HG02571 (cell line): Measurements from ENCODE around the gene SH3BP1.
A peak's percentile ranks its signal among the peaks of the same experiment; 100 is the strongest.

Source experiments
- ATAC-seq: cut with Tn5 transposase; IDR thresholded peaks from one replicate; pipeline ENCODE4 v1.9.1; 2021; ENCODE audit warnings: mild to moderate bottlenecking, moderate library complexity; ENCODE audit not compliant: unreplicated experiment

The SH3BP1 gene

DNA sequence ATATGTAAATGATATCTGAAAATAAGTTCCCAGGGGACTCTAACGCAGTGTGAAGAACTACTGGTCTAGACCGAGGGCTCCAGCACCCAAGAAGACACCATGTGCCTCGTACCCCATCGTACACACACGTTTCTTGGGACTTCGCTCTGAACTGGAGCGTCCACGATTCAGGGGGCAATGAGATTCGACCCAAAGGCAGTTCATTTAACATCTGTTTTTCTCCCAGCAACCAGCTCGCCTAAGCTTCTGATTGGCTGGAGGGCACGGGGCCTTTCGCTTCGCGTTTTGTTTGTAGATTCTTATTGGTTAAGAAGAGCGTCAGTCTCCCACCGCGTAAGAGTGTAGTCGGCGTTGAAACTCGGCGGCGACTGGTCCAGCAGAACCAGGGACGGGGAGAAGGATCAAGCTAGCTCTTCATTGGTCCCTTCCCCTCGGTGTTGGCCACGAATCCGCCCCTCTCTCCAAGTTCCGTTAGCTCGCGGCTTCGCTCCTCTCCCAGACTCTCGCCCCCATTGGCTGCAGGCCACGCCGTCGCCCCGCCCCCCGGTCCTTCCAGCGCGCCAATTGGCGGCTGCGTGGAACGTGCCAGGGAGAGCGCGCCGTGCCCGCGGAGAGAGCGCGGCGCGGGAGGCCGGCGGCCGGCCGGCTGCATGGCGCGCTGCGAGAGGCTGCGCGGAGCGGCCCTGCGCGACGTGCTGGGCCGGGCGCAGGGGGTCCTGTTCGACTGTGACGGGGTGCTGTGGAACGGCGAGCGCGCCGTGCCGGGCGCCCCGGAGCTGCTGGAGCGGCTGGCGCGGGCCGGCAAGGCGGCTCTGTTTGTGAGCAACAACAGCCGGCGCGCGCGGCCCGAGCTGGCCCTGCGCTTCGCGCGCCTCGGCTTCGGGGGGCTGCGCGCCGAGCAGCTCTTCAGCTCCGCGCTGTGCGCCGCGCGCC, 18.9 kb downstream of the SH3BP1 start, which contains the start of gene PDXP:
PDXP (plus strand) TSS at position 591 of the 933 bp plus-strand sequence; CDS start at position 651, 60 bp downstream.
- peak; percentile 84 for ATAC-seq

- ATAC-seq, result peak; percentile 8
Measured at GRCh38 chr22:37659066-37659896, 19.8 kb downstream of the SH3BP1 start.

DNA sequence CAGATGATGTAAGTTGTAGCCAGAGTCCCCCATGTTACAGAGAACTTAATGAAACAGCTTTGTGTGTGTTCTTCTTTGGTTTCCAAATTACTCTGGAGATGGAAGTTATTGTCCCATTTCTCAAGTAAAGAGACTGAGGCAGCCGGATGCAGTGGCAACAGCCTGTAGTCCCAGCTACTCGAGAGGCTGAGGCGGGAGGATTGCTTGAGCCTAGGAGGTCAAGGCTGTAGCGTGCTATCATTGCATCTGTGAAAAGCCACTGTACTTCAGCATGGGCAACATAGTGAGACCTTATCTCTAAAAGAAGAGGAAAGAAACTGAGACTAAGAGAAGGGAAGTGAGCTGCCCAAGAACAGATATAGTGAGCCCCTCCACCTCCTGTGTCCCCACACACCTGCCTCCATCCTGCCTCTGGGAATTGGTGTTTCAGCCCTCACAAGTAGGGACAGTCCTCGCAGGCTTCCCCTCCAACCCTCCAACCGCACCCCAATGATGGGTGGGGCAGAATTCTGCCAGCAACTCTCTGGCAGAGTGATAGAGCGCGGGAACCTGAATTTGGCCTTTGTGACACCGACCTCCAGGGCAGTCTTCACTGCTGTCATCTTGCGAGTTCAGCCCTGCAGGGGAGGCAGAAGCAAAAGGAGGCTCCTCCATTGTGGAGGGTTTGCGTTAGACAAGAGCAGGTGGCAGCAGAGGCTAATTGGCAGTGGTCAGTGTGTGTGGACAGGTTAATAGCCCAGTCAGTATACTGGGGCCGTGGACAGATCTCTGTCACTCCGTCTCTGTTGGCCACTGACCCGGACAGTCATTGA, 20.6 kb downstream of the SH3BP1 start:
- ATAC-seq, result no peak

- ATAC-seq, result no peak
Measured at GRCh38 chr22:37660709-37661045, 21.2 kb downstream of the SH3BP1 start.

GRCh38 chr22:37661160-37661924, 21.9 kb downstream of the SH3BP1 start:
- ATAC-seq, result no peak

- no peak for ATAC-seq
Measured at GRCh38 chr22:37662039-37662438, 22.6 kb downstream of the SH3BP1 start.

GRCh38 chr22:37663521-37664140, 24.2 kb downstream of the SH3BP1 start:
- no peak for ATAC-seq

DNA sequence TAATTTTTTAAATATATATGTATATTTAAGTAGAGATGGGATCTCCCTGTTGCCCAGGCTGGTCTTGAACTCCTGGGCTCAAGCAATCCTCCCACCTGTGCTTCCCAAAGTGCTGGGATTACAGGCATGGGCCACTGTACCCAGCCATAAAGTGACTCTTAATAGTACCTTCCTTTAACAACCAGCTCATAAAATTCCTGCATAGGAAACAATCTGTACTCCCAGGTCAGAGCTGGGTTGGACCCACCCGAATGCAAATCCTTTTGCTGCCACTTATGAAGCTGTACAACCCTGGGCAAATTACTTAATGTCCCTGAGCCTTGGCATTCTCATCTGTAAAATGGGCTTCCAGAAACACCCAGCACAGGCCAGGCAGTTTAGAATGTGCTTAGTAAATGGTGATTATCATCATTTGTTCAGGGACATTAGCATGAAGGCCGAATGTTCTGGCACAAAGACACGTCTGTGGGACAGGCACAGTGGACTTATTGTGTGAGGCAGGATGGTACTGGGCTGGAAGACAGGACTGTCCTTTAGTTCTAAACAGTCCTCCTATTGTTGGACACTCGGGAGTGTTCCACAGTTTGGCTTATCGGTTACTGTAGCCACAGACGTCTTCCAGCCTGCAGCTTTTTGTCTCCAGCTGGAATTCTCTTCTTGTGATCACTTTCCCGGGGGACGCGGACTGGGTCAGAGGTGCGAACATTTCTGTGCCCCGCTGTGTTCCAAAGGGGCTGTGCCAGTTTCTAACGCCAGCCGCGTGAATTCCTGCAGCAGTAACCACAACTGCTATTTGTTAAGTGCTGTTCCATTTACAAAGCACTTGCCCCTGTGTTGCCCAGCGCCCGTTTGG, 25.0 kb downstream of the SH3BP1 start:
- no peak for ATAC-seq

DNA sequence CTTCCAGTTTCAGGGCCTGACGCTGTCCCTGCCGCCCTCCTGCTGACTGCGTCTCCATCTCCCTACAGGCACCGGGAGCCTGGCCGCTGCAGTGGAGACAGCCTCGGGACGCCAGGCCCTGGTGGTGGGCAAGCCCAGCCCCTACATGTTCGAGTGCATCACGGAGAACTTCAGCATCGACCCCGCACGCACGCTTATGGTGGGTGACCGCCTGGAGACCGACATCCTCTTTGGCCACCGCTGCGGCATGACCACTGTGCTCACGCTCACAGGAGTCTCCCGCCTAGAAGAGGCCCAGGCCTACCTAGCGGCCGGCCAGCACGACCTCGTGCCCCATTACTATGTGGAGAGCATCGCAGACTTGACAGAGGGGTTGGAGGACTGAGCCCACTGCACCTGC, 26.0 kb downstream of the SH3BP1 start:
- ATAC-seq, result no peak

GRCh38 chr22:37669586-37669985, 30.1 kb downstream of the SH3BP1 start:
- ATAC-seq, result no peak

DNA sequence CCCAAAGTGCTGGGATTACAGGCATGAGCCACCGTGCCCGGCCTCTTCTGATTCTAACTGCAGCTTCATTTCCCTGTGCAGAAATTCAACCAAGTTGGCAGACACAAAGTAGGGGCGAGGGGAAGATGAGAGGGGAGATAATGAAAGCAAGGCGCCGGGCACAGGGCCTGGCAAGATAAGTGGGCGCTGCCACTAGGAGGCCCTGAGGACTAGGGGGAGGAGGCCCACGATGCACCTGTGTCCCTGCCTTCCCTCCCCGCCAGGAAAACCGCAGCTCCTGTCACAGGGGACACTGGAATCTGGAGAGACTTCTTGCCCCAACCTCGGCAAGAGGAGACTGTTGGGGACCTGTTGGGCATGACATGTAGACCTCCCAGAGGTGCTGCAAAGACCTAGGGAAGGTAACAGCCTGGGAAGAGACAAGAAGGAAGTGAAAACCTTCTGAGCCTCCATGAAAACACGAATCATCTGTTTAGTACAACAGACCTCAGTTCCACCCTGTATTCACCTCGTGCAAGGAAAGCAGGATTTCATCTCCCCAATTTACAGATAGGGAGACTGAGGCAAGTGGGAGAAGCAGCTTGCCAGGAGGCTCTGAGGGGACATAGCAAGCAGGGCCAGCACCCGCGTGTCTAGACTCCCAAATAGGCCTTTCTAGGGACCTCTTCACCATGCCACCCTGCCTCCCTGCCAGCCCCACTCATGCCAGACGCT, 32.9 kb downstream of the SH3BP1 start:
- no peak for ATAC-seq

DNA sequence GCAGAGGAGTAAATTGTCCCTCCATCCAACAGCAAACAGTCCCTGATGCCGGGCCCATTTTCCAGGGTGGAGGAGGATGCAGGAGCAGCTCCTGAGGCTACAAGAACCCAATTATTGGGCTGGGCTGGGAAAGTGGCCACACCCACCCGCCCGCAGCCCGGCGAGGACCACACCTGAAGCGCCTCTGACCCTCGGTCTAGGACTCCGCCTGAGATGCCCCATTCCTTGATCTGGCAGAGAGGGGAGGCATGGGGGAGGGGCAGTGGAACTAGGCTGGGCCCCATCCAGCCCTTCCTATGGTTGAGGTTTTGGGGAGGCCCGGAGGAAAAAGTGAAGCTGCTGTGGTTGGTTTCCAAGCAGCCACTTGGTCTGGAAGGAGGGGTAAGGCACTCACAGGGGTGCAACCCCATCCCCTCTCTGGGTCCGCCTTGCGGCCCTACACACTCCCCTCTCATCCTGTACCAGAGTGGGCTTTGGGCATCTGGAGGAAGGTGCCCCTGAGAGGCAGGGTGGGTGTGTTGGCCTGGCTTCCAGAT, 33.5 kb downstream of the SH3BP1 start:
- ATAC-seq, result no peak

DNA sequence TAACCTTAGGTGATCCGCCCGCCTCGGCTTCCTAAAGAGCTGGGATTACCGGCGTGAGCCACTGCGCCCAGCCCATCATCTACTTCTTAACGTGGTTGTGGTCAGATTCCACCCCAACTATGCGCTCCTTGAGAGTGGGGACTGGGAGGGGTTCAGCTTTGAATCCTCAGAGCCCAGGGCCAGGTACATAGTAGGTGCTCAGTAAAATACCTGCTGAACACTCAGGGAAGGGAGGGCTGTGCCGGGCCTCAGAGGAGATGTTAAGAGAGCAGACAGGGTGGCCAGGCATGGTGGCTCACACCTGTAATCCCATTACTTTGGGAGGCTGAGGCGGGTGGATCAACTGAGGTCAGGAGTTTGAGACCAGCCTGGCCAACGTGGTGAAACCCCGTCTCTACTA, 34.8 kb downstream of the SH3BP1 start:
- ATAC-seq, result no peak

DNA sequence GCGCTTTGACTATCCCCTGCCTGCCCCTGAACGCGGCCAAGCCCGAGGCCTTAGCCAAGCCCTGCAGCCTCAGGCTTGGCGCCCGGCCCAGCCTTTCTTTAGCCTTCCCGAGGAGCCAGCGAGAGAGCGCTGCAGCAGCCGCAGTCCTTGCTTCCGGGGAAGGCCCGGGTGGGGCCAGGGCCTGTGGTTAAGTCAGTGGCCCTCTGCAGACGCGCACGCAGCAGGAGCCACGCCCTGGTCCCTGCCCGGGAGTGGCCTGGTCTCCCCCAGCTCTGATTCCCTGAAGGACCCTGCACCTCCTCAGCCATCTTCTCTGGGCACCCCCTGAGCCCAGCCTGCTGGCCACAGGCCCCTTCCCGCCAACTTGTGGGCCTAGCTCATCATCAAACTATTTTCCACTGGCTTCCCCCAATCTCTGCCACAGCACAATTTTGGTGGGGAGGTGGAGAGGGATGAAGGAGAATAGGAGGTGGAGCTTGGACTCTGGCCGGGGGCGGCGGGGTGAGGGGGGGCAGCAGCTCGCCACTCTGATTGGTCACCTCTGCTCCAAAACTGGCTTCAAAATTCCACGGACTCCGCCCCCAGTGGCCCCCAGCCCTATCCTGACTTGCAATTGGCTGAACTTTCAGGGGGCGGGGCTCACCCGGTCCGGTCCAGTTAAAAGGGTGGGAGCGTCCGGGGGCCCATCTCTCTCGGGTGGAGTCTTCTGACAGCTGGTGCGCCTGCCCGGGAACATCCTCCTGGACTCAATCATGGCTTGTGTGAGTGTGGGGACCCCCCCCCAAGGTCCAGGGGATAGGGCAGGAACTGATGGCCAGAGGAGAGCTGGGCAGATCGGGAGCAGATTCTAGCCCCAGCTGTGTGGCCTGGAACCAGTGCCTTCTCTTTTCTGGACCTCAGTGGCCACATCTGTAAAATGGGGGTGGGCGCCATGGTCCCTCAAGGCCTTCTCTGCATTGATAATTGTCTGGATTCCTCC, 35.8 kb downstream of the SH3BP1 start, which contains the start of gene LGALS1:
LGALS1 (plus strand) TSS at position 686 of the 979 bp plus-strand sequence; CDS start at position 753, 67 bp downstream.
- ATAC-seq, result peak; percentile 53

DNA sequence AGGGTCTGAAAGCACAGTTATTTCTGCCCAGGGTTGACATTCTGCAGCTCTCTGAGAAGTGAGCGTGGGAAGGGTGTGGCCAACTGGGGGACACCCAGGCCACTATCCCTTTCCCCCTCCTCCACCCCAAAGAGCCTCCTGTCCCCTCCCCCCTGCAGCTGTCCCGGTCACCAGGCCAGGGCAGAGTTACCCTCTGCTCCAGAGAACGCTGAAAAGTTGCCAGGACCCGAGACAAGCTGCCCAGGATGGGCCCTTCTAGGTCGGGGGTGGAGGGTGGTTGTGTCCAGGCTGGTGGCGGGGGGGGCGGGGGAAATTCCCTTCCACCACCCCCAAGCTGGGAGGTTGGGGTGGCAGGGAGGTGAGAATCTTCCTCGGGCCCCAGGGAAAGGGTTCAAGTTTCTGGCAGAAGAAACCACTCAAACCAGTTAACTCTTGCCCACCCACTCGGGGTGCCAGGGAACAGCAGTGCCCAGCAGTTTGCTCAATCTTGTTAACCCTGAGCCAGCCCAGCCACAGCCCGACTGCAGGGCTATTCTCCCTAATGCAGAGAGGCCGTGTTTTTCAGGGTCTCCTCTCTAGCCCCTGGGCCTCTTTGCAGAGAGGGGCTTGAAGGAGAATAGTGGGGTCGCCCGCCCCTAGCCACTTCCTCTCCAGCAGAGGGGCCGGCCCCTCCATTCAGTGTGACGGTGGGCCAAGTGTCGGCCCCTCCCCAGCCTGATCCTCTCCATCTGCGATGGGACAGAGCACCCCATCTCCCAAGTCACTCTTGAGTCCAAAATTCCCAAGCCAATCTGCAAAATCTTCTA, 36.7 kb downstream of the SH3BP1 start:
- ATAC-seq, result no peak
